Upper lobe of right lung (tissue), 1 donor: ENCODE measurements around the gene CRACR2A. TPM values are rescaled to one million over a fixed set of nuclear protein-coding genes. Genes with fewer than 3 reads are reported as not detected.

Experiments used
- ATAC-seq: fragments of 200-7000 bp; cut with Tn5 transposase; one replicate; pipeline ENCODE4 v1.9.1; 2020; ENCODE audit warnings: mild to moderate bottlenecking, moderate library complexity
- DNase-seq: peaks from one replicate; pipeline ENCODE4 v3.0.0-alpha.2; 2020
- H3K27ac ChIP-seq: fragments of 200-600 bp; one replicate; pipeline ENCODE4 v1.8.0; 2022
- H3K27me3 ChIP-seq: fragments of 200-600 bp; one replicate; pipeline ENCODE4 v1.8.0; 2022; ENCODE audit warnings: mild to moderate bottlenecking
- H3K36me3 ChIP-seq: fragments of 200-600 bp; one replicate; pipeline ENCODE4 v1.8.0; 2022
- H3K4me1 ChIP-seq: fragments of 200-600 bp; one replicate; pipeline ENCODE4 v1.8.0; 2022
- H3K4me3 ChIP-seq: fragments of 200-600 bp; one replicate; pipeline ENCODE4 v1.8.0; 2022; ENCODE audit warnings: mild to moderate bottlenecking
- H3K9me3 ChIP-seq: fragments of 200-600 bp; one replicate; pipeline ENCODE4 v1.8.0; 2022
- CTCF ChIP-seq: fragments of 200-600 bp; IDR thresholded peaks from one replicate; pipeline ENCODE4 v1.8.0; 2022; ENCODE audit warnings: antibody characterized with exemption
- intact Hi-C: fragments of 100-400 bp; cut with DNase I; formaldehyde crosslinking; loops from one replicate; pipeline ENCODE4 v1.11.0; 2022
- total RNA-seq: library from RNA; stranded (reverse); fragmentation: NEBNext Ultra II Directional; extraction: Animal tissue kit (Norgen Biotek cat#: 25700); gene quantifications from one replicate; pipeline ENCODE4 v1.2.1, GENCODE V29; 2021
- donor health status: DM: no; HTN: yes; CAD: no; lungs with severe emphysema.

CRACR2A gene
- total RNA-seq, 1 donor from 2014 or later, result 5.4 TPM

GRCh38 chr12:3704512-3705353 lies 48.2 kb downstream of the CRACR2A start:
- Histone ChIP-seq H3K36me3 (no peaks in the 10 kb centered on the region), H3K27me3 (no peaks in the 10 kb centered on the region), H3K9me3 (no peaks in the 10 kb centered on the region), H3K4me1 (no peaks in the 10 kb centered on the region), H3K27ac (no peak overlapping the region), H3K4me3 (peak overlapping the region; percentile 1)
- no peak for TF ChIP-seq CTCF
- intact Hi-C loops, result no loop called here
- no peak for DNase-seq
- no peak for ATAC-seq

- TF ChIP-seq CTCF, result no peak
- no peaks in the 10 kb centered on the region for H3K9me3 ChIP-seq
- no peak overlapping the region for H3K4me3 ChIP-seq
- H3K36me3 ChIP-seq, result no peaks in the 10 kb centered on the region
- H3K27ac ChIP-seq, result no peak overlapping the region
- no peaks in the 10 kb centered on the region for H3K27me3 ChIP-seq
- intact Hi-C loops, result no loop called here
- no peaks in the 10 kb centered on the region for H3K4me1 ChIP-seq
- no peak for DNase-seq
- no peak for ATAC-seq
These were observed 52.0 kb downstream of the CRACR2A start for GRCh38 chr12:3700861-3701260.

GRCh38 chr12:3698218-3698974 lies 54.5 kb downstream of the CRACR2A start:
- ATAC-seq (no peak), DNase-seq (no peak)
- intact Hi-C loops, result no loop called here
- no peak for TF ChIP-seq CTCF
- H3K27me3 ChIP-seq, result no peaks in the 10 kb centered on the region
- no peak overlapping the region for H3K27ac ChIP-seq
- H3K4me1 ChIP-seq, result no peaks in the 10 kb centered on the region
- no peaks in the 10 kb centered on the region for H3K36me3 ChIP-seq
- H3K9me3 ChIP-seq, result no peaks in the 10 kb centered on the region
- no peak overlapping the region for H3K4me3 ChIP-seq

DNA sequence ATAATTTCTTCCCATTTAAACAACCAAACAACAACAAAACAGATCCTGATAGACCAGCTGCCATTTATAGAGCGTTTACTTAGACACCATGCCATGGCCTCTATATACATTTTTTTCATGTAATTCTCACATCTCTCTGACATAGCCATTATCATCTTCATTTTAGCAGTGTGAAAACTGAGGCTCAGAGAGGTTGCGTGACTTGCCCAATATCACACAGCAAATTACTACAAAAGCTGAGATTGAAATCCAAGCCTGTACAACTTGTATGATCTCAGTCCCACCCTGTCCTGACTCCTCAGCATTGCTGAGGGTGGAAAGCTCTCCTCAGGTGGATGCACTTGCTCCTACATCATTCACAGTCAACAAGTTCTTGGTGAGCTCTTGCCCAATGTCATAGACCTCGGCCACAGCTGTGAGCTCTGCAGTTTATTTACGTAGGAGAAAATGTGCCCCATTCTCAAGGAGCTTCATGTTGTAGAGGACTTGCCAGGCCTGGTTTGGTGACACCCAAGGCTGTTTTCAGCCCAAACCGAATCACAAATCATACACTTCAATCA lies 55.5 kb downstream of the CRACR2A start:
- Histone ChIP-seq H3K36me3 (no peaks in the 10 kb centered on the region), H3K27ac (no peak overlapping the region), H3K4me1 (no peaks in the 10 kb centered on the region), H3K9me3 (no peaks in the 10 kb centered on the region), H3K27me3 (no peaks in the 10 kb centered on the region), H3K4me3 (no peak overlapping the region)
- ATAC-seq (no peak), DNase-seq (no peak)
- TF ChIP-seq CTCF, result no peak
- intact Hi-C loops, result no loop called here

GRCh38 chr12:3694673-3695072 lies 58.2 kb downstream of the CRACR2A start:
- H3K4me1 ChIP-seq, result no peaks in the 10 kb centered on the region
- no peak for DNase-seq
- H3K27ac ChIP-seq, result no peak overlapping the region
- TF ChIP-seq CTCF, result no peak
- ATAC-seq, result no peak
- H3K36me3 ChIP-seq, result no peaks in the 10 kb centered on the region
- no peak overlapping the region for H3K4me3 ChIP-seq
- no peaks in the 10 kb centered on the region for H3K9me3 ChIP-seq
- H3K27me3 ChIP-seq, result no peaks in the 10 kb centered on the region
- intact Hi-C loops, result no loop called here
